Activated CD8-positive, alpha-beta T cell treated with anti-CD3 and anti-CD28 coated beads for 36 hours (primary cell): ENCODE measurements around the gene ARHGAP10. TPM values are rescaled to one million over a fixed set of nuclear protein-coding genes. Genes with fewer than 3 reads are reported as not detected.

Experiments used
- ATAC-seq: fragments of 200-7000 bp; cut with Tn5 transposase; one replicate; pipeline ENCODE4 v1.10.0; 2021; ENCODE audit warnings: mild to moderate bottlenecking, moderate library complexity
- CTCF ChIA-PET: fragments of 350-600 bp; sonication (Branson Sonifier 250); formaldehyde crosslinking; loops from one replicate; lab custom pipeline; 2021; ENCODE audit warnings: antibody characterized with exemption; lab: Charles Lee
- POLR2A ChIA-PET: fragments of 350-600 bp; sonication (Branson Sonifier 250); formaldehyde crosslinking; loops from one replicate; lab custom pipeline; 2021; ENCODE audit warnings: antibody characterized with exemption; lab: Charles Lee
- DNase-seq: peaks from one replicate; pipeline ENCODE4 v3.0.0-alpha.2; 2020
- H3K27ac Mint-ChIP-seq: one replicate; pipeline ENCODE4 v1.8.0; 2021; ENCODE audit warnings: mild to moderate bottlenecking, mixed read lengths
- H3K27me3 Mint-ChIP-seq: one replicate; pipeline ENCODE4 v1.8.0; 2021; ENCODE audit warnings: mixed read lengths
- H3K36me3 Mint-ChIP-seq: one replicate; pipeline ENCODE4 v1.8.0; 2021; ENCODE audit warnings: low read depth, mixed read lengths
- H3K4me1 Mint-ChIP-seq: one replicate; pipeline ENCODE4 v1.8.0; 2021; ENCODE audit warnings: low read depth, mixed read lengths
- H3K4me3 Mint-ChIP-seq: one replicate; pipeline ENCODE4 v1.8.0; 2021; ENCODE audit warnings: mild to moderate bottlenecking, moderate library complexity, mixed read lengths
- H3K9me3 Mint-ChIP-seq: one replicate; pipeline ENCODE4 v1.8.0; 2021; ENCODE audit warnings: mixed read lengths
- intact Hi-C: fragments of 100-400 bp; cut with micrococcal nuclease; formaldehyde crosslinking; loops from one replicate; pipeline ENCODE4 v1.10.0; 2022
- total RNA-seq, 2 experiments: library from RNA; stranded (reverse); gene quantifications; one replicate each; pipeline ENCODE4 v1.2.3, GENCODE V29; 2021
- TF ChIP-seq, protein P1 (sequence below): fragments of 200-600 bp; IDR thresholded peaks from one replicate; pipeline ENCODE4 v1.8.0; 2022; ENCODE audit warnings: antibody characterized with exemption, mild to moderate bottlenecking

ARHGAP10 gene
- total RNA-seq, 2 experiments from 2014 or later: 4.0 to 5.1 TPM

DNA sequence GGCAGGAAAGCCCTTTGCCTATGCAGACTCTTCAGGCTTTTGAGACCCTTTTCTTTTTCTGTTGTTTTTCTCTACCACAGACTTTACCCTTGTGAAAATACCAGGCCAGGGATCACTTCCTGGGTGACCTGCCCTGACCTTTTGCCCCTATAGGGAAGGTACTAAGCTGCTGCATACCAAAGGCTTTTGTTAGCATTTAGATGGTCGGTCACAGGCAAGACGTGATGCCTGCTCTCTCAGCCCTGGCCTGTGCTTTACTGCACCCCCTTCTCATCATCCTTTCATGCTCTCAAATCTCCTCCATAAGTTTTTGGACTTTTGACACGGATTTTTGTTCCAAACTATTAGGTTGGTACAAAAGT is 98.2 kb downstream of the ARHGAP10 start:
- ATAC-seq (no peak), DNase-seq (no peak)
- peaks cover 10% of the 10 kb centered on the region for H3K4me1 Mint-ChIP-seq
- H3K27me3 Mint-ChIP-seq: no peaks in the 10 kb centered on the region
- no peaks in the 10 kb centered on the region for H3K9me3 Mint-ChIP-seq
- H3K27ac Mint-ChIP-seq: no peak overlapping the region
- H3K4me3 Mint-ChIP-seq: no peak overlapping the region
- peaks cover 2% of the 10 kb centered on the region for H3K36me3 Mint-ChIP-seq
- TF ChIP-seq, protein P1, sequence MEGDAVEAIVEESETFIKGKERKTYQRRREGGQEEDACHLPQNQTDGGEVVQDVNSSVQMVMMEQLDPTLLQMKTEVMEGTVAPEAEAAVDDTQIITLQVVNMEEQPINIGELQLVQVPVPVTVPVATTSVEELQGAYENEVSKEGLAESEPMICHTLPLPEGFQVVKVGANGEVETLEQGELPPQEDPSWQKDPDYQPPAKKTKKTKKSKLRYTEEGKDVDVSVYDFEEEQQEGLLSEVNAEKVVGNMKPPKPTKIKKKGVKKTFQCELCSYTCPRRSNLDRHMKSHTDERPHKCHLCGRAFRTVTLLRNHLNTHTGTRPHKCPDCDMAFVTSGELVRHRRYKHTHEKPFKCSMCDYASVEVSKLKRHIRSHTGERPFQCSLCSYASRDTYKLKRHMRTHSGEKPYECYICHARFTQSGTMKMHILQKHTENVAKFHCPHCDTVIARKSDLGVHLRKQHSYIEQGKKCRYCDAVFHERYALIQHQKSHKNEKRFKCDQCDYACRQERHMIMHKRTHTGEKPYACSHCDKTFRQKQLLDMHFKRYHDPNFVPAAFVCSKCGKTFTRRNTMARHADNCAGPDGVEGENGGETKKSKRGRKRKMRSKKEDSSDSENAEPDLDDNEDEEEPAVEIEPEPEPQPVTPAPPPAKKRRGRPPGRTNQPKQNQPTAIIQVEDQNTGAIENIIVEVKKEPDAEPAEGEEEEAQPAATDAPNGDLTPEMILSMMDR: no peak
- intact Hi-C loops: no loop called here
- CTCF ChIA-PET: no interaction called here
- POLR2A ChIA-PET: no interaction called here

DNA sequence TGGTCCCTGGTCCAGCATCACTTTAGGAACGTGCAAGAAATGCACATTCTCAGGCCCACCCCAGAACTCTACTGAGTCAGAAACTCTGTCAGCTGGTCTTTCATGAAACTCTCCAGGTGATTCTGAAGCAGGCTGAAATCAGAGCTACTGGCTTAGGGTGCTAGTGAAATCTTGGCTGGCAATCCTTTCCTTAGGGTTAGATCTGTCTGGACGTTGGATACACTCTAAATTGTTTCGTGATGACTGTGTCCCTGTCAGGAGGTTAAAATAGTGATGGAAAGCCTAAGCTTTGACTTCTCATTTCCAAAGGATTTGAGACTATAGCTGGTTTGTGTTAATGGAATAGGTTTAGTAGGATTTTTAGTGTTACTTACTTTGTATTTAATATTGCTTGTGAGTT is 99.1 kb downstream of the ARHGAP10 start:
- ATAC-seq (no peak), DNase-seq (no peak)
- Mint-ChIP-seq H3K4me1 (peaks cover 10% of the 10 kb centered on the region), H3K27me3 (no peaks in the 10 kb centered on the region), H3K36me3 (peaks cover 2% of the 10 kb centered on the region), H3K9me3 (no peaks in the 10 kb centered on the region), H3K4me3 (no peak overlapping the region), H3K27ac (no peak overlapping the region)
- ChIA-PET POLR2A (no interaction called here), CTCF (interaction anchor here (1.1 kb wide), 1 partner anchor 36 kb away, joined by 3 read pairs; no protein-coding TSS in a partner anchor)
- TF ChIP-seq, protein P1: no peak
- intact Hi-C loops: no loop called here

DNA sequence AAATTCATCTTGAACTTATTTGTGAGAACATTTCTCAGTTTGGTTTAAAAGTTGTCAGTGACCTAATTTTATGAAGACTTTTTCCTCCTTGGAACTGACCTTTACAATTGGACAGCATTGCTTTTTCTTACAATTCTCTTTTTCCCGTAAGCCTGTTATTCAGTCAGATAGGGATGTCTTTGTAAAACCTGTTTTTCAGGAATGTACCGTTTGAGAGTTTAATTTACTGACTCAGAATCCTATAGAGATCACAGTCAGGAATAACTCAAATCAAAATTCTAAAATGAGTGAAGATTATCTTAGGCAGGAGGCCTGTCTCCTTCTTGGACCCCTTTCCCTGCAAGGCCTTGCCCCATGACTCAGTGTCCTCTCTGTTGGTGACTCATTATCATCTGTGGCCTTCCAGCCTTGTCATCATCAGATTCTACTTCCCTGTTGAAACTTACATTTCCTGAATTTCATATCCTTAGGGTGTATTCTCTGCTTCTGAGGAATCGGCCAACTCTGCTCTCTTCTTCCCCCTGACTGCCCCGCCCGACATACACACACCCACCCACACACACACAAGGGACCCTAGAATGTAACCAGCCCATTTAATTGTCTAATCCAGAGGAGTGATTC is 99.8 kb downstream of the ARHGAP10 start:
- DNase-seq (no peak), ATAC-seq (no peak)
- ChIA-PET POLR2A (no interaction called here), CTCF (interaction anchor here (1.1 kb wide), 1 partner anchor 35 kb away, joined by 3 read pairs; no protein-coding TSS in a partner anchor)
- no peak overlapping the region for H3K4me3 Mint-ChIP-seq
- intact Hi-C loops: no loop called here
- no peaks in the 10 kb centered on the region for H3K27me3 Mint-ChIP-seq
- TF ChIP-seq, protein P1: no peak
- H3K36me3 Mint-ChIP-seq: peaks cover 2% of the 10 kb centered on the region
- no peak overlapping the region for H3K27ac Mint-ChIP-seq
- H3K9me3 Mint-ChIP-seq: no peaks in the 10 kb centered on the region
- peaks cover 11% of the 10 kb centered on the region for H3K4me1 Mint-ChIP-seq

DNA sequence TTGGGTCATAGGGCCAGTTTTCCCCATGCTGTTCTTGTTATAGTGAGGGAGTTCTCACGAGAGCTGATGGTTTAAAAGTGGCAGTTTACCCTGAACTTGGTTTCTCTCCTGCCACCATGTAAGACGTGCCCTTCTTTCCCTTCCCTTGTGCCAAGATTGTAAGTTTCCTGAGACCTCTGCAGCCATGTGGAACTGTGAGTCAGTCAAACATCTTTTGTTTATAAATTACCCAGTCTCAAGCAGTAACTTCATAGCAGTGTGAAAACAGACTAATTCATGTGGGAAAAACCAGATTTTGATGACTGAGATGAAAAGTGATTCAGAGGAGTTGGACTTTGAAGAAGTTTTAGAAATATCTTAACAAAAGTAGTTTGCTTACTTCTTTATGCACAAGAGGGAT is 101.4 kb downstream of the ARHGAP10 start:
- ATAC-seq: no peak
- H3K27ac Mint-ChIP-seq: no peak overlapping the region
- H3K4me3 Mint-ChIP-seq: no peak overlapping the region
- POLR2A ChIA-PET: no interaction called here
- CTCF ChIA-PET: interaction anchor here (2.0 kb wide), 1 partner anchor 34 kb away, joined by 11 read pairs; no protein-coding TSS in a partner anchor
- DNase-seq: no peak
- H3K9me3 Mint-ChIP-seq: no peaks in the 10 kb centered on the region
- H3K36me3 Mint-ChIP-seq: peaks cover 2% of the 10 kb centered on the region
- H3K27me3 Mint-ChIP-seq: no peaks in the 10 kb centered on the region
- H3K4me1 Mint-ChIP-seq: peaks cover 15% of the 10 kb centered on the region
- TF ChIP-seq, protein P1: no peak
- intact Hi-C loops: no loop called here

DNA sequence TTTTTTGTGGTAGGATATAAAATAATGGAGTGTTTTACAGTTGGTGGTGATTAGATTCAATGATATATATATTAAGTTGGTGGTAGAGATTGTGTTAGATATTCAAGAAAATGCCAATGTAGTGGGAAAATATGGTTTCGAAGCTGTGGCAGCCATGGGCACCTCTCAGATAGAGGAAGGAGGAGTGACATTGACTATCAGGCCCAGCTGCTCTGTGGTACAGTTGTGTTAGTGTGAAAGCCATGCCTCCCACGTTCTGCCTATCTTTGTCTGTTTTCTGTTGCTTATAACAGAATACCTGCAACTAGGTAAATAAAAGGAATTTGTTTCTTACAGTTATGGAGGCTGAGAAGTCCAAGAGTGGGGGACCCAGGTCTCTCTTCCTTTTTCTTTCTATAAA is 101.9 kb downstream of the ARHGAP10 start:
- DNase-seq: no peak
- no peaks in the 10 kb centered on the region for H3K9me3 Mint-ChIP-seq
- TF ChIP-seq, protein P1: no peak
- ATAC-seq: no peak
- no peak overlapping the region for H3K4me3 Mint-ChIP-seq
- no peaks in the 10 kb centered on the region for H3K27me3 Mint-ChIP-seq
- intact Hi-C loops: no loop called here
- ChIA-PET POLR2A (no interaction called here), CTCF (interaction anchor here (0.8 to 2.0 kb wide), 2 partner anchors 33 to 126 kb away, joined by 3 to 11 read pairs; no protein-coding TSS in a partner anchor)
- H3K4me1 Mint-ChIP-seq: peaks cover 15% of the 10 kb centered on the region
- peaks cover 2% of the 10 kb centered on the region for H3K36me3 Mint-ChIP-seq
- H3K27ac Mint-ChIP-seq: no peak overlapping the region
